ENCODE data around the gene IGSF6. TPM values are rescaled to one million over a fixed set of nuclear protein-coding genes. Genes with fewer than 3 reads are reported as not detected.

The IGSF6 gene
- total and polyA plus RNA-seq, 2 of the 13 experiments (the other 11 are each of a cell fraction or from before 2014, with no cell fraction given), result not detected

DNA sequence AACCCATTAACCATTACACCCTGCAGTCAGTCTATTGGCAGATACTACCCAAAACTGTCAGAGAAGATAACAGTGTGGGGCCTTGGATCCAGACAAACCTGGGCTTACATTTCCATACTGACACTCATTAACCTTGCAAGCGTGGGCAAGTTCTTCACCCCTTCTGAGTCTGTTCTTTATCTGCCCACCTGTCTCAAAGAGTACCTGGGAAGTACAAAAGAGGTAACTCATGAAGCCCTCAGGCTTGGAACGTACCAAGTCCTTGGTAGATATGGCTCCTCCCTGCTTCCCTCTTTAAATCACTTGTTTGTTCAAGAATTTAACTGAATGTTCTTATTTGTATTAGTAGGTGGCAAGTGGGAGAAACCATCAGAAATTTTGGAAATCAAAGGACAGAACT lies 2.5 kb upstream of the IGSF6 start:
- Histone ChIP-seq H3K4me2 (ENCODE audit: low read depth, low read length) (no peak overlapping the region), H3K79me2 (ENCODE audit: insufficient read depth, low read length) (no peaks in the 10 kb centered on the region), H2AFZ (ENCODE audit: low read length) (no peak overlapping the region), H3K36me3 (replicated peaks in 1 of 2; ENCODE audit: control insufficient read depth in 1 of 2, insufficient read depth in 2 of 2, low read length in 2 of 2) (peaks cover 9 to 29% of the 10 kb centered on the region in 2 experiments), H3K9me3 (ENCODE audit: low read length) (no peaks in the 10 kb centered on the region), H3K4me3 (replicated peaks in 1 of 3; ENCODE audit: insufficient read depth in 1 of 3, low read depth in 2 of 3, low read length in 3 of 3) (no peak overlapping the region), H3K4me1 (ENCODE audit: insufficient read depth, low read length) (no peaks in the 10 kb centered on the region), H3K27ac (ENCODE audit: extremely low read length, insufficient read depth, low read length) (no peak overlapping the region), H4K20me1 (ENCODE audit: insufficient read depth, low read length) (no peaks in the 10 kb centered on the region), H3K27me3 (ENCODE audit: control insufficient read depth in 1 of 2, insufficient read depth in 2 of 2, low read length in 2 of 2) (no peaks in the 10 kb centered on the region), H3K9ac (ENCODE audit: insufficient read depth, low read depth, low read length) (no peak overlapping the region)
- no peak for TF ChIP-seq PCBP1 (IDR thresholded peaks at IDR 0.05; ENCODE audit: borderline replicate concordance, low read depth, low read length)
- no peak for TF ChIP-seq RELA (CRISPR knock-in tag; IDR thresholded peaks at IDR 0.05)
- TF ChIP-seq ZFX (CRISPR knock-in tag; IDR thresholded peaks at IDR 0.05; ENCODE audit: low read depth), result no peak
- no peak for TF ChIP-seq MEF2D (CRISPR knock-in tag; IDR thresholded peaks at IDR 0.05)
- no peak for TF ChIP-seq HNRNPH1 (optimal IDR thresholded peaks at IDR 0.05; ENCODE audit: low read depth, low read length)
- no peak for TF ChIP-seq ARNT (IDR thresholded peaks at IDR 0.05)
- no peak for TF ChIP-seq ZNF10 (CRISPR knock-in tag; IDR thresholded peaks at IDR 0.05; ENCODE audit: borderline replicate concordance, low read depth)
- TF ChIP-seq NFE2L1 (CRISPR knock-in tag; IDR thresholded peaks at IDR 0.05; ENCODE audit: borderline replicate concordance), result no peak
- no peak for TF ChIP-seq ZMYM2 (CRISPR knock-in tag; IDR thresholded peaks at IDR 0.05)
- no peak for TF ChIP-seq GTF2F1 (IDR thresholded peaks at IDR 0.05; ENCODE audit: low read length)
- no peak for TF ChIP-seq ZNF704 (CRISPR knock-in tag; IDR thresholded peaks at IDR 0.05; ENCODE audit: borderline replicate concordance)
- TF ChIP-seq SRSF1 (optimal IDR thresholded peaks at IDR 0.05; ENCODE audit: low read depth, low read length), result no peak
- no peak for TF ChIP-seq ZNF121 (CRISPR knock-in tag; IDR thresholded peaks at IDR 0.05)
- TF ChIP-seq ZBTB20 (CRISPR knock-in tag; IDR thresholded peaks at IDR 0.05; ENCODE audit: borderline replicate concordance, low read depth), result no peak
- TF ChIP-seq ZNF564 (CRISPR knock-in tag; IDR thresholded peaks at IDR 0.05), result no peak
- TF ChIP-seq, protein P1, sequence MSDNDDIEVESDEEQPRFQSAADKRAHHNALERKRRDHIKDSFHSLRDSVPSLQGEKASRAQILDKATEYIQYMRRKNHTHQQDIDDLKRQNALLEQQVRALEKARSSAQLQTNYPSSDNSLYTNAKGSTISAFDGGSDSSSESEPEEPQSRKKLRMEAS (IDR thresholded peaks at IDR 0.05), result no peak
- TF ChIP-seq XRCC5 (optimal IDR thresholded peaks at IDR 0.05; ENCODE audit: low read length), result no peak
- 51% methylated on average over 2 of the region's 2 CpGs for WGBS (ENCODE audit: low lambda C conversion rate)
- FAIRE-seq, result no peak
- ChIA-PET CTCF (ENCODE audit: low intra/inter-chr PET ratio, low total read pairs) (no interaction called here), POLR2A (no interaction called here)
- intact Hi-C loops (cut with micrococcal nuclease; ENCODE audit: unreplicated experiment), result no loop called here
- no TSS peak for BruUV-seq (replicated peaks)
- in situ Hi-C loops (cut with HindIII; ENCODE audit: extremely low pct_ligation_motif_present, low pct_unique_long_range_greater_than_20kb), result loop anchor here (5.0 kb wide), 1 partner anchor 52 kb away; no protein-coding TSS in a partner anchor
- no peak for DNase-seq (ENCODE audit: low spot score)
- ATAC-seq, result no peak
